NCI-H774 (cell line): ENCODE results near the gene MOB3B.

Experiments used
- DNase-seq: peaks from one replicate; lab custom pipeline; 2025; lab: John Stamatoyannopoulos, UW

MOB3B gene

DNA sequence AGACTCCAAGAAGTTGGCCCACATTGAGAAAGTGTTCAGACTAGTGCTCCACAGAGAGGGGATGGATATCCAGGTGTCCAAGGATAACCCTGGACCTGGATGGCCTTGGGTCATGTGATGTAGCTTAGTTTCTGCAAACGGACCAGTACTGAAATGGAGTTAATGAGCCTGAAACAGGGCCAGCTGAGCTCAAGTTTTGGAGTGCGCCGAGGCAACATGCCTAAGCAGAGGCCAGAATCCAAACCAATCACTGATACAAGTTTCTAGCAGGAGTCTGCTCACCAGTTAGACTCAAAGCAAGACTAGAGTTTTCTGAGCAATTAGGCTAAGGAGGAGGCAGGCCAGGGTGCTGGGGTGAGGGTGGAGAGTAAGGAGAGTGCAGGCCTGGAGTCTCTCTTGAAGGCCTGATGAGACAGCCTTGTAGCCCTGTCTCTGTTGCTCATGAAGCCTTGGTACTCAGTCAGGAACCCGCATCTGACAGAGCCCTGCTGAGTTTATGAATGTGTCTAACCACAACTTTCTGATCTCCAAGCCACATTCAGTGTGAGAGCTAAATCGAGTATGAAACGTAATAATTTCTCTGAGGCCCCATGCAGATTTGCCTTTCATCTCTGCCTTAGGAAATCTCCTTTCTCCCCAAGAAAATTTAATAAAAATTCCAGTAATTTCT lies 163.8 kb downstream of the MOB3B start:
- DNase-seq = no peak

DNA sequence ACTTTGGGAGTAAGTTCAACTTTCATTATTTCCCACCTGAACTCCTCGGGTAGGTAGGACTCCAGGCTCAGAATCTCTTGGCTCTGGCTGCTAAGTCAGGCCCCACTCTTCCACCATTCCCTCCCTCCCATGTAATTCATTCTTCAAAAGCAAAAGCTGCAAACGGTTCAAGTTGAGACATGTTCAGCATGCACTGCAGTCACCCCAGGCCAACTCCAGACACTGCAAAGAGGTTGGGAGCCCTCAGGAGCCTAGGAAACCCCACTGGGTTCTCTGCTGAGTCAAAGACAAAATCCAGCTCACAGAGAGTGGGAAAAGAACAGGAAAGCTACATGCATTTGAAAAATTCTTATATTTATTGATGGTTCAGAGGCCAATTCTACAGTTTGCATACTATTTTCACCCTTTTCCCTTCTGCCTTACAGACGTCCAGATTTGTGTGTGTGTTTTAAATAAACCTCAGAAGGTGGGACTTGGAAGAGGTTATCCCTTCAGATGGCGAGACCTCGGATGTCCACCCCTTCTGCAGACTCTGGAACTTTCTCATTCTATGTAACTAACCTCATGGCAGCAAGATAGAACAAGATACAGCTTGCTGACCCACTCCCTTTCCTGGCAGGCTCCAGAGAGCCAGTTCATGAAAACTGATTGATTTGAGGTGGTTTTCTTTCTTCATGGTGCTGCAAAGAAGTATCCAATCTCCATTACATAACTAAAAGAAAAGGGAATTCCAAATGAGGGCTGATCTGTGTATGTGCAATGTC lies 167.0 kb downstream of the MOB3B start:
- DNase-seq = no peak

DNA sequence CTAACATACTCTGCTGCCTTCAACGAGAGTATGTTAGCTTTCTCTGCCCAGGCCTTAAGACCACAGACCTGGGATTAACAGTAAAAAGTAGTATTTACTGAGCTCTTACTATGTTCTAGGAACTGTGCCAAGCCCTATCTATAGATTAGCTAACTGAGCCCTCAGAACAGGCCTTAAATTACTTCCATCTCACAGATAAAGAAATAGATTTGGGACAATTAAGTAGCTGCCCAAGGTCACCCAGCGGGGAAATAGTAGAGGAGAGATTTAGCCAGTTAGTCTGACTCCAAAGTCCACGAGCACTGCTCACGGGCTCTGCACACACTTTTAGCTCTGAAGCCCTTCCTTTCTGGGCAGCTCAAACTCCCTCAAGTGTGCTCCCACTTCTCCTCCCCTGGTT lies 168.1 kb downstream of the MOB3B start:
- DNase-seq = no peak

DNA sequence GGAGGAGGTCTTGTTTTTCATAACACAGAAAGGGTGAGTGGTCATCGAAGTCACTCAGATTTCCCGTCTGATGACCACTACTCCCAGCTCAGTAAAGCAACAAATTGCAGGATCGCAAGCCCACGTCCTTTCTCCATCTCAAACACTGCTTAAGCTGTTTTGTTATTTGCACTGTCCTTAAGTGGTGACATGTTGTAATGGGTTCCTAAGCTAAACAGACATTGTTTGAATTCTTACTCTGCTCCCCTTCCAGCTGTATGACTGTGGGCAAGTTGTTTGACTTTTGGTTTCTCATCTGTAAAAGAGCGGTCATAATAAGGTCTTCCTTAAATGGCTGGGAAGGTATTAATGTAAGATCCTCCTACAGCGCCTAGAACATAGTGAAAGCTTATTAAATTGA lies 169.9 kb downstream of the MOB3B start:
- DNase-seq = no peak

DNA sequence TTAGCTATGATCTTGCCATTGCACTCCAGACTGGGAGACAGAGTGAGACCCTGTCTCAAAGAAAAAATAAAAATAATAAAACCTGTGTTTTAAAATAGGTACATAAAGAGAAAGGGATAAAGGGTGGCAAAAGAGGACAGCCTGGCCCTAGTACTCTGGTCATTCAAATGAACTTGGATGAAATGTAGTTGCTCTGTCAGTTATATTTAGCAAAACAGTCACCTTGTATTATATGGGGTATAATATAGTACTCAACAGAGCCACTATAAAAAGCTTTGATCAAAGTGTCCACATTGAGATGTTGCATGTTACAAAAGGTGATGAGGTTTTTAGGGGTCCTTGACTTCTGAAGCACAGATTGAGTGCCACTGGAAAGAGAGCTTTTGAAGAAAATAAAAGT lies 171.6 kb downstream of the MOB3B start:
- DNase-seq = no peak

DNA sequence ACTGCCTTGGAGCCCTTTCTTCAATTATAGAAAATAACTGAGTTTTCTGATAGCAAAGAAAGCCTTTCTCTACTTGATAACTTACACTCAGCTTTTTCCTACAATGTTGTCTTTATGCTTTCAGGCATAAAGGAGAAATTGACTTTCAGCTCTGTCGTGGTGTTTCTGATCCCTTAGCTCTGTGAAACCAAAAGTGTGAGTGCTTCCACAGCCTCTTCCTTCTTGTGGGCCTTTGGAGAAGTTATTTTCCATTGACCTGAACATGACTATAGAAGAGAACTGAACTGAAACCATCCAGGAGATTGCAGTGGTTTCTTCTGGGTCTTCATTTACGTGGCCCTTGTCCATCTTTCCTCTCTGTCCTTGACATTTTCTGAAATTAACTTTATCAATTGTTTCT lies 173.2 kb downstream of the MOB3B start:
- DNase-seq = no peak

DNA sequence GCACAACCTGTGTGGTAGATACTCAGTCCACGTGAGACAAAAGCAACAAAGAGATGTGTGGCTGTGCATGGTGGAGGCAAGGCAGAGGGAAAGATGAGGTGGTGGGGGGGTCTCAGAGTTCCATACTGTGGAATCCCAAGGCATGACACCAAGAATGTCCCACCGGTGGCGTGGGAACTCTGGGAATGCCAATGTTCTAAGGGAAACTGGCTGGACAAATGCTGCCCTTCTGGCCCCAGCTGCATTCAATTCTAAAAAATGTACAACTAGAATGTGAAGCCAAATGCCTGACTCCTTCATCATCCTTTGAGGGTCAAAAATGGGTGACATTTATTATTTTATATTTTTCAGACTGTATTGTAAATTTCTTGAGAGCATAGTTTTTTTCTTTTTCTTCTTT lies 174.4 kb downstream of the MOB3B start:
- DNase-seq = no peak

DNA sequence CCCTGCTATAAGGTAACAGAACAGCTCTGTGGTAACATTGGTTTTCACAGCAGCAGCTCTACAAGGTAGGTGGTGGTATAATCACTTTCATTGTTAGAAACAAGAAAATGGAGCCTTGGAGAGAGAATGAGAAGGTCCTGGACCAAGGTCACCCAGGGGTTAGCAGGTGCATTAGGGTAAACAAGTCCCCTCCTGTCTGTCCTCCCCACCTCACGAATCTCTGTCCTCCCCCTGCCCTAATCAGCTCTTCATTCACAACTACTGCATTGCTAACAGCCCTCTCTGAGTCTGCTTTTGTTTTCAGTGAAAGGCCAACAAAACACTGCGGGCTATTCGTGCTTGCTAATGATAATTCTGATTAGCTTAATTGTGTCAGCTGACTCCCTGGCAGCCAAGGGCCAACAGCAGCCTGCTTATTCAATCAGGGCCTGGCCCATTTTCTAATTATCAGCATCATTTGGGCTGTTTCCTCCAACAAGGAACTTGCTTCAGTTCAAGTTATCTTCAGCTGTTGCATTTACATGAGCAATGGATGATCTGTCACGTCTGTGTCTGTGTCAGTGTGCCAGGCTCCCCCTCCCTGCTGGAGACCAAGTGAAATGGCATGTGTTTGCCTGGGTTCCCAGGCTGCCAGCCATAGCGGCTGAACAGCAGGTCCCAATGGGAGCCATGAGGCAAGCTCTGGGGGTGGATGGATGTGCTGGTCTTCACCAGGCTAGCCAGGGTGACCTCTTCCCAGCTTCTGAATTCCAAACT lies 176.0 kb downstream of the MOB3B start:
- no peak for DNase-seq

DNA sequence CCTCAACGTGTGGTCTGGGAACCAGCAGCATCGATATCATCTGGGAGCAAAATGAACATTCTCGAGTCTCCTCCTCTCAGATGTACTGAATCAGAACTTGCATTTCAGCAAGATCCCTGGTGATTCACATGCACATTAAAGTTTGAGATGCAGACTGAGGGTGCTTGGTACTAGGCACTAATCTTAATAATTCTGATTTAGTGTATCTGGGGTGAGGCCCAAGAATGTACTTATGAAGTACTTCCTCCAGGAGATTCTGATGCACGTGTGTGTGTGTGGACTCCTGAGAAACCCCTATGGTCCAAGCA lies 176.5 kb downstream of the MOB3B start:
- DNase-seq = no peak

DNA sequence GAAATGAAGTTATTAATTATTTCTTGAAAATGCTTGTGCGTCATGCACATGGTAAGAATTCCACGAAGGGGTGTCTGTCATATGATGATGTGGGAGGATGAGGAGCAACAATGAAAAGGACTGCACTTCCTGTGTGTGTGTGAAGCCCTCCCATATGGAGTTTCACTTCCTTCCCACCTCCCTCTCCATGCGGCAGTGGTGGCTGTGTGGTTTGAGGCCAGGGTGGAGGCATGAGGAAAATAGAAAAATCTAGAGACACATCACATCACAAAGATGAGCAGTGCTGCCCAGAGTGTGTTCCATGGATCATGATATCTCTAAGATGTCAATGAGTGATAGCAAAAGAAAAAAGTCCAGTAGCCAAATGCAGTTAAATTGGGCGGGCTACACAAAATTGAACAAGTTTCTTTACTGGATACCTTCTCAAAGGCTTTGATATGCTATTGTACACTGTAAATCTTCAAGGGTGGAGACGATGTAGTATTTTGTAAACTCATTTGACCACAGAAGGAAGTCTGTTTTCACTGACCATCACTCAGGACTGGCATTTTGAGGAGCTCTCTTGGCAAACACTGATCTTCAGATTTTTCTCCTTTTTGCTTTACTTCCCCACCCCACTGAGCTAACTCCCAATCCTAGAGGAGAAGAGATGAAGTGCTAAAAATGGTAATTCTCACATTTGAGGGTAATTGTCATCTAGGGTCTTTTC lies 177.0 kb downstream of the MOB3B start:
- DNase-seq = no peak

DNA sequence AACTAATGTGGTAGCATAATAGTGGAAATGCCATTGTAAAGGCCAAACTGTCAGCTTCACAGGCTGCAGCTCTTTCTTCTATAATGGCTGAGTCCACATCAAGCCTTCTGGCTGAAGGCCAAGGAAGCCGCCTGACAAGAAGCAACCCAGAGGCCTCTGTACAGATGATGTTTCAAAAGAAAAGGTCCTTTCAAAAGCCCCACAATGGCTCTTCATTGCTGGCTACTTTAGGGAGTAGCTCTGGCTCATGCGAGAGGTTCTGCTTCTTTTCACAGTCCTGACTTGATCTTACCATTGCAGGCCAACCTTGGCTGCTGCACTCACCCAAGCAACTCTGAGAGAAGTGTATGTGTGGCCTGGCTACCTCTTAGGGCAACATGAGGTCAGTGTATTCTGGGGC lies 178.2 kb downstream of the MOB3B start:
- no peak for DNase-seq

DNA sequence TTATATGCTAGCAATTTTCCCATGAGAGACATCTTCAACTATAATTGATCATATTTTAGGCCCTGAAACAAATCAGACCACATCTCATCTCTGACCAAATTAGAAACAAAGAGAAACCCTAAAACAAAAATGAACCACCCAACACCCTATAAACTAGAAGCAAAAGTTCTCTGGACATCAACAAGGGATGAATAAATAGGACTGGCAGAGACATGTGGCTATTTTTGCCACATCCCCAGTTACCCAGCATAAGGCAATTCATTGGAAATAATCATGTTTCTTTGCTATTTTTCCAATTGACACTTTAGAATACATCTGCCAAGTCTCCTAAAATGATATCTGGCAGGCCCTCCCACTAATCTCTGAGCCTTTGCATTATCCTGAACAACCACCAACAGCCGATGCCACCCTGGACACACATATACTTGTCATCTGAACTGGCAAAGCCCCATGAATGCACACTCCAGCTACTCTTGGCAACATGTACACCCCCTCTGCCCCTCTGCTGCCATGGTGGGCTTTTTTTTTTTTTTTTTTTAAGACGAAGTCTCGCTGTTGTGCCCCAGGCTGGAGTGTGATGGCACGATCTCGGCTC lies 179.1 kb downstream of the MOB3B start:
- no peak for DNase-seq

DNA sequence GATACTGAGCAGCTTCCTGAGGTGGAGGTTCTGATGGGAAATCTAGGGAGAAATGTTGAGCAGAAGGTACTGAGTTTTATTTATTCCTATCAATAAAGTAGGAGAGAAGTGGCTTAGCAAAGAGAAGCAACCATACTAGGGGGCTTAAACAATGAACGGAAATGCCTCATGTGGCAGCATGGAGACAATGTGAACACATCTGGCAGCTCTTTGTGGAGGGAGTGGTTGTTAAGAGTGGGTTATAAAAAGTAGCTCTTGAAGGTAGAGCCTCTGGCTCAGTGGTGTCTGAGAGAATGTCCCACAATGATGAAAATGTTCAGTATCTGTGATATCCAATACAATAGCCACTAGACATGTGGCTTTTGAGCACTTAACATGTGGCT lies 179.9 kb downstream of the MOB3B start:
- no peak for DNase-seq

DNA sequence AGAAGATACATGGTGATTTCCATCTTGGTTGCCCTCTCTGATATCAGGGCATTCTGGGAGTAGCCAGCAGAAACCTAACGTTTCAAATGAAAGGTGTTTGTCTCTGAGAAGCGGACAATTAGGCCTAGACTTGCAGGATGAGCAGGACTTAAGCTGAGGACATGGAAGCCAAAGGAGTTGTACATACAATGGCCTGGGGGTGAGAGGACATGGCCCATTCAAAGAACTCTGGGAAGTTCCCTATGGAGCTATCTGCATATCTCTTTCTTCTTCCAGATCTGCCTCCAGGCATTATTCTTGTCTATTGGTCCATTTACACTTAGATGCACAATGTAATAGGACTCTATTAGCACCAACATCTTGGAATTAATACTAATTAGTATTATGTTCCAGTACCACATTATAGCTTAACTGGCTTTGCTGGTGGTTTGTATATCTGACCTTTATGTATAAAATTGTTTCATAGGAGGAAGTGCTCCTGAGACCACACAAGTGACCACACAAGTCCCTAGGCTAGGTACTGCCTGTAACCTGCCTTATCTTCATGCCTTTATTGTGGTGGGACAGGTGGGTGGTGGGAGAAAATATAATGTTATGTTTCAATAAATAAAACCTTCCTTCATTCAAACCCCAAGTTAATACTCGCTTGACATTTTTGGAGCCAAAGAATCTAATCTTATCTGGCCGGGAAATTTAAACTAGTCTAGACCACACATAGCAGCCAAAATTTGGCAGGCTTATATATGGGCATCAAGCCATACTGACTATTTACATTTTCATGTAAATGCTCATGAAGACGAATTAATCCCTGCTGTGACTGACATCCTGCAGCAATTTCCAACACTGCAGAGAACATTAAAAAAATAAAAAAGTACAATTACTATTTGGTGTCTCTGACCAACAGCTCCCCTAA lies 180.6 kb downstream of the MOB3B start:
- no peak for DNase-seq

DNA sequence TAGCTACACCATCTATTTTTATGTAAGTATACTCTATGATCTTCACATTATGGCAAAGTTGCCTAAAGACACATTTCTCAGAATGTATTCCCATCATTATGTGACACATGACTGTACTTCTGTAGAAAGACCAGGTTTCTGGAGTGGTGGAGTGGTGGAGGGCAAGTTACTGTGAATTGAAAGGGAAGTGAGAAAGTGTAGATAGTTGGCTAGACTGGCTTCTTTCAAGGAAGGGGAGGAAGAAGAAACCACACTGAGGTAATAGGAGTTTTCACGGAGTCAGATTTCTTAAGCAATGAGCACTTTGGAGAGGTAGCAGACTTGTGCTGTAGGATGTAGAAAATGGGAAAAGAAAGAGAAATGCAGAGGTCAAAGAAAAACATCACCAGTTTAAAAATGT lies 181.7 kb downstream of the MOB3B start:
- DNase-seq = no peak

DNA sequence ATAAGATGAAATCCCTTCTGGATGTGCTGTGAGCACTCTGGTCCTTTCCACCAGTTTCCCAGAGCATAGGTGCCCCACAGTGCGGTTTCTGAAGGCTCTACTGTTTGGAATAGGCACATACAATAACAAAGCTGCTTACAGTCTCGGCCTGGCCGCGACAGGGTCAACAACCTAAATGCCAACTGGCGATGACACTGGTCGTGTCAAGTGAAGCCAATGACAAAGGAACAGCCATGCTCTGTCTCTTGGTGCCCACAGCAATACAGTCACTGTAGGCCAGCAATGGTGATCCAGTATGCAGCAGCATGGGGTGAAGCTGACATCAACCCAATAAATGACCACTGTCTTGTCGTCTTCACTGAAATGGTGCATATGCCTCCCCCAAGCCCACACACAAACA lies 184.8 kb downstream of the MOB3B start:
- DNase-seq = no peak

DNA sequence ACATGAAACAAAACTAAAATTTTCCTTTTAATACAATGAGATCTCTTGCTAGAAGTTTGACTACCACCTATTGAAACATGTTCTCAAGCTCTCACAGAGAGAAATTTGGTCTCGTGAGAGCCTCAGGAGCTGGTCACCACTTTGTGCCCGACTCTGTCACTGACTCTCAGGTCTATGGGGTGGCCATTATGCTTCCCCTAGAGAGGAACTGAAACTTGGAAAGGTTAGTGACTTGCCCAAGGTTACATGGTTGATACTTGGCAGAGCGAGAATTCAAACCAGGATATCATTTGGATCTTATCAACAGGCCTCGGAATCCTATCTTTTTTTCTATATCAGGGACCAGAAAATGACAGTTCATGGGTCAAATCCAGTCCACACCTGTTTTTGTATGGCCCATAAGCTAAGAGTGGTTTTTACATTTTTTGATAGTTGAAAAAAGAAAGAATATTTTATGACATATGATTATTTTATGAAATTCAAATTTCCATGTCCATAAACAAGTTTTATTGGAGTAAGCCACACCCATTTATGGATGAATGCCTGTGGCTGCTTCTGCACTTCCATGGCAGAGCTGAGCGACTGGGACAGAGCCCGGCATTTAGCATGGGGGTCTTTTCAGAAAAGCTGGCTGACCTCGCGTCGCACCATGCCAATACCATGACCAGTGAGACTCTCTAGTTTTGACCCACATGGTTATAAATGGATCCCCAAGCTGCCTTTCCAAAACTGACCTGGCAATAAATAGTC lies 187.9 kb downstream of the MOB3B start:
- DNase-seq = no peak

DNA sequence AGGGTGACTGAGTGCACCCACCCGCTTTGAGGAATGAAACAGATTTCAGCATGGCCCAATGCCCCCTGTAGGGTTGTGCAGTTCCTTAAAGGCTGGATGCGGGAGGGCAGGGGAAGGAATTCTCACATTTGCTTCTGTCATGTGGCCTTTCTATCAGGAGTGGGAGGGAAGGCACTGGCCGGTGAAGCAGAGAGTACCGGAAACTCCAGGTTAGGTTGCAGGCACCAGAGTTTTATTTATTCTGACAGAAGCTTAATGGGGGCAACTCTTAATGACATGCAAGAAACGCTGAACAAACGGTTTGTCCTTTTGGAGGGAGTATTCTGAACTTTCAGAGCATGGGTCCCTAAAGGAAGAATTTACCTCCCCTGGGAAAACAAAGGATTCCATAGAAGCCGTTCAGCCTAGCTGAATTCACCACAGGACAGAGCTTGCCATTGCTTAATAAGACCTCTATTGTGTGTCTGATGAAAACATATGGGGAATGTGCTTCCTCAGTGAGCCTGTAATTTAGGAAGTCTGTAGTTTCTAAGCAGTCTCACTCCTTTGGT lies 188.6 kb downstream of the MOB3B start:
- DNase-seq = no peak

DNA sequence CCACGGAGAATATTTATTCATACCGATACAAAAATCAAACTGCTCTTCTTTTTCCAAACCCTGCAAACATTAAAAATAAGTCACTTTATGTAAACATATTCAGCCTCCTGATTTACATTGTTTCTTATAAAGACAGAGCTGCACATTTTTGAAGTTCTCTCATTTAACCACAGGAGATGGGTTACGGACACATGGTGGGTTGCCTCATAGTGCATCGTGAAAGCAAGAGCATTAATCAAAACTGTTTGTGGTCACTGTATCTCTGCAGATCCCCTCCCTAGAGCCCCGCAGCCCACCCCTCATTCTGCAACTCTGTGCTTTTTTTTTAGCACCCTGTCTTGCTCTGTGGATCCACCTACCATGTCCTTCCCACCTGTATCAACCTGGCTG lies 189.3 kb downstream of the MOB3B start:
- DNase-seq = no peak

DNA sequence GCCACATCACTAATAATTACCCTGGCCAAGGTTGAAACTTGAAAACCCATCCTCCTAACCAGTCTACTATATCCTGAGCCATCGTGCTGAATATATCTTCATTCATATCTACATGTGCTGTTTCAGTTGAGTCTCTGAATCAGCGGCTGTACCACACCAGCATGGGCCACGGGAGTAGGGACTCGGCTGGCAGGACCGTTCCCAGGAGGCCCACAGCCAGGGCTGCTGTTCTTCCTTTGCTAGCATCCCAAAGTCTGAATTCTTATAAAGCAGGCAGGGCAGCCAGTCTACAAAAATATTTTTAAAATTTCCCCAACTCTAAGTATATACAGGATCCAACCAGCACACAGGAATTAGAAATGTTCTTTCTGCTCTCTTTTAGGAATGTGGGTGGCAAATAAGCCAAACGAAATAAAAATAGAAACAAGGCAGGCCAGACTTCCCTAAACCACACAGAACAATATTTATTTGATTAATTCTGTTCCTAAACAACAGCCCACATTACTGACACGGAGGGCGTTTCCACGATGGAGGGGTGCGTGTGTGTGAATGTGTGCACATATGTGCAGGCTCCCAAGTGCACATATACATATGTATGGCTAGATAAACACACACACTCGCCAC lies 189.8 kb downstream of the MOB3B start:
- DNase-seq = no peak
